Measurements from ENCODE around the gene CCL13.

The CCL13 gene

GRCh38 chr17:34356194-34356593 is at the start of gene CCL13:
TSS of gene CCL13 (plus strand) at chr17:34356480. CDS start at chr17:34356527, 47 bp downstream.
- DNase-seq (ENCODE audit: low read depth) = no peak
- H3K4me3 ChIP-seq (replicated peaks; ENCODE audit: low read depth, low read length) = no peak within 1 kb of the TSS
- TF ChIP-seq CTCF (IDR thresholded peaks at IDR 0.05; ENCODE audit: low read length, missing control alignments) = no peak

- H3K4me3 ChIP-seq (replicated peaks; ENCODE audit: low read depth, low read length) = peak overlapping the region; percentile 22
- no peak for TF ChIP-seq CTCF (IDR thresholded peaks at IDR 0.05; ENCODE audit: low read length, missing control alignments)
- peak; percentile 88 for DNase-seq (ENCODE audit: low read depth)
These were observed 49.2 kb upstream of the CCL13 start for GRCh38 chr17:34307110-34307509.

- no peak for TF ChIP-seq CTCF (IDR thresholded peaks at IDR 0.05; ENCODE audit: low read length, missing control alignments)
- DNase-seq (ENCODE audit: low read depth) = peak; percentile 59
- no peak overlapping the region for H3K4me3 ChIP-seq (replicated peaks; ENCODE audit: low read depth, low read length)
These were observed 47.9 kb upstream of the CCL13 start for GRCh38 chr17:34308371-34308770.

- no peak overlapping the region for H3K4me3 ChIP-seq (replicated peaks; ENCODE audit: low read depth, low read length)
- no peak for DNase-seq (ENCODE audit: low read depth)
- TF ChIP-seq CTCF (IDR thresholded peaks at IDR 0.05; ENCODE audit: low read length, missing control alignments) = no peak
These were observed 45.0 kb upstream of the CCL13 start for GRCh38 chr17:34311291-34311690.

GRCh38 chr17:34312080-34312479 is 44.2 kb upstream of the CCL13 start:
- TF ChIP-seq CTCF (IDR thresholded peaks at IDR 0.05; ENCODE audit: low read length, missing control alignments) = no peak
- DNase-seq (ENCODE audit: low read depth) = peak; percentile 91
- H3K4me3 ChIP-seq (replicated peaks; ENCODE audit: low read depth, low read length) = no peak overlapping the region

- no peak for TF ChIP-seq CTCF (IDR thresholded peaks at IDR 0.05; ENCODE audit: low read length, missing control alignments)
- peak; percentile 75 for DNase-seq (ENCODE audit: low read depth)
These were observed 43.1 kb upstream of the CCL13 start for GRCh38 chr17:34313164-34313563.

GRCh38 chr17:34314279-34314678 is 42.0 kb upstream of the CCL13 start:
- DNase-seq (ENCODE audit: low read depth) = peak; percentile 95
- H3K4me3 ChIP-seq (replicated peaks; ENCODE audit: low read depth, low read length) = no peak overlapping the region
- TF ChIP-seq CTCF (IDR thresholded peaks at IDR 0.05; ENCODE audit: low read length, missing control alignments) = no peak

More at GRCh38 chr17:34313164-34313563, 43.1 kb upstream of the CCL13 start:
- no peak overlapping the region for H3K4me3 ChIP-seq (replicated peaks; ENCODE audit: low read depth, low read length)
